ENCODE measurements around the gene ABHD18. TPM values are rescaled to one million over a fixed set of nuclear protein-coding genes. Genes with fewer than 3 reads are reported as not detected.
"Not testable (repeated sequence)": the region's sequence is repeated elsewhere in the genome, so short reads cannot be mapped to it uniquely, and the experiment has no call there.

ABHD18 gene
- total RNA-seq, 4 donors from 2014 or later: 13.7 to 22.3 (median 16.0) TPM

- in situ Hi-C loops (cut with MboI; ENCODE audit: low pct_ligation_motif_present in 1 of 4, low pct_unique_long_range_greater_than_20kb in 1 of 4, low sequenced_read_pairs in 3 of 4) (no loop called here), intact Hi-C loops (cut with DNase I; ENCODE audit: low total_unique reads) (no loop called here)
- Histone ChIP-seq H3K4me1 (no peaks in the 10 kb centered on the region), H3K4me3 (no peak overlapping the region), H3K27ac (no peak overlapping the region), H3K36me3 (peaks cover 0 to 43% (median 12%) of the 10 kb centered on the region in 4 donors), H3K27me3 (no peaks in the 10 kb centered on the region), H3K9me3 (no peaks in the 10 kb centered on the region)
- no peak for TF ChIP-seq POLR2AphosphoS5 (IDR thresholded peaks at IDR 0.05)
- no peak for TF ChIP-seq CTCF (IDR thresholded peaks at IDR 0.05)
- TF ChIP-seq EP300 (IDR thresholded peaks at IDR 0.05; ENCODE audit: low read depth): no peak
- TF ChIP-seq POLR2A (IDR thresholded peaks at IDR 0.05): no peak
- 95 to 100% methylated on average over 1 to 3 of the region's 3 CpGs for WGBS, 2 donors (ENCODE audit: low coverage in 1 of 2)
- no peak for DNase-seq
Observed at GRCh38 chr4:127920521-127920920, 44.7 kb upstream of the ABHD18 start.

DNA sequence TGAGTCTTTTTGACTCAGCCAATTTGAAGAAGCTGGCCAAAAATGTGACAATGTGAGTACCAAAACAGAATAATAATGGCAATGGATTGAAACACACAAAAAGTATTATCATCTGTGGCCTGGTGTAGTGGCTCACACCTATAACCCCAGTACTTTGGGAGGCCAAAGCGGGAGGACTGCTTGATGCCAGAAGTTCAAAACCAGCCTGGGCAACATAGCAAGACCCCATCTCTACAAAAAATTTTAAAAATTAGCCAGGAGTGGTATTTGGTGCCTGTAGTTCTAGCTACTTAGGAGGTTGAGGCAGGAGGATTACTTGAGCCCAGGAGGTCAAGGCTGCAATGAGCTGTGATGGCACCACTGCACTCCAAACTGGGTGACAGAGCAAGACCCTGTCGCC lies 43.0 kb upstream of the ABHD18 start:
- no peaks in the 10 kb centered on the region for H3K27me3 ChIP-seq
- intact Hi-C loops (cut with DNase I; ENCODE audit: low total_unique reads) (no loop called here), in situ Hi-C loops (cut with MboI; ENCODE audit: low pct_ligation_motif_present in 1 of 4, low pct_unique_long_range_greater_than_20kb in 1 of 4, low sequenced_read_pairs in 3 of 4) (no loop called here)
- H3K36me3 ChIP-seq: peaks cover 0 to 37% (median 12%) of the 10 kb centered on the region in 4 donors
- H3K4me1 ChIP-seq: no peaks in the 10 kb centered on the region
- no peak for TF ChIP-seq POLR2A (IDR thresholded peaks at IDR 0.05)
- TF ChIP-seq EP300 (IDR thresholded peaks at IDR 0.05; ENCODE audit: low read depth): no peak
- no peak for TF ChIP-seq POLR2AphosphoS5 (IDR thresholded peaks at IDR 0.05)
- TF ChIP-seq CTCF (IDR thresholded peaks at IDR 0.05): no peak
- no peak overlapping the region for H3K27ac ChIP-seq
- H3K9me3 ChIP-seq: no peaks in the 10 kb centered on the region
- H3K4me3 ChIP-seq: no peak overlapping the region
- DNase-seq: no peak
- 100% methylated on average over 1 to 2 of the region's 2 CpGs for WGBS, 2 donors (ENCODE audit: low coverage in 1 of 2)

DNA sequence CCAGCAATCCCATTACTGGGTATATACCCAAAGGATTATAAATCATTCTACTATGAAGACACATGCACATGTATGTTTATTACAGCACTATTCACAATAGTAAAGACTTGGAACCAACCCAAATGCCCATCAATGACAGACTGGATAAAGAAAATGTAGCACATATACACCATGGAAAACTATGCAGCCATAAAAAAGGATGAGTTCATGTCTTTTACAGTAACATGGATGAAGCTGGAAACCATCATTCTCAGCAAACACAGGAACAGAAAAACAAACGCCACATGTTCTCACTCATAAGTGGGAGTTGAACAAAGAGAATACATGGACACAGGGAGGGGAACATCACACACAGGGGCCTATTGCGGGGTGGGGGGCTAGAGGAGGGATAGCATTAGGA lies 39.5 kb upstream of the ABHD18 start:
- H3K27me3 ChIP-seq; H3K27ac ChIP-seq; DNase-seq; H3K4me3 ChIP-seq; intact Hi-C loops (cut with DNase I; ENCODE audit: low total_unique reads); H3K9me3 ChIP-seq; H3K4me1 ChIP-seq; in situ Hi-C loops (cut with MboI; ENCODE audit: low pct_ligation_motif_present in 1 of 4, low pct_unique_long_range_greater_than_20kb in 1 of 4, low sequenced_read_pairs in 3 of 4): not testable (repeated sequence)
- H3K36me3 ChIP-seq: peaks cover 0 to 26% (median 10%) of the 10 kb centered on the region in 4 donors
- WGBS, 2 donors (ENCODE audit: low coverage in 1 of 2): 95 to 97% methylated on average over 2 of the region's 2 CpGs

DNA sequence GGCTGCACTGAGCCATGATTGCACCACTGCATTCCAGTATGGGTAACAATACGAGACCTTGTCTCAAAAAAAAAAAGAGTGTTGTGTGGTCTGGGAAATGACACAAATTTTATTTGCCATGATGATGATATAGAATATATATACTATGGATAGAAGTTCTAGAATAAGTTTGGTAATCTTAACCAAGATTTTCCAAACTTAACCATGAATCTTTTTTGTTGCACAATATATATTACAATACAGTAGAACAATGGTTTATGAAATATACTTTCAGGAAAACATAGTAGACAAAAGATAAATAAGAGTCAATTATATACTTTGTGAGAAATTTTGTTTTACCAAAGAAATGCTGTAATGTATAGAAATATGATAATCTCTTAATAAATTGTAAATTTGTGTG lies 35.0 kb upstream of the ABHD18 start:
- H3K36me3 ChIP-seq: peaks cover 0 to 14% (median 3%) of the 10 kb centered on the region in 4 donors
- no peaks in the 10 kb centered on the region for H3K27me3 ChIP-seq
- no peak for DNase-seq
- H3K27ac ChIP-seq: no peak overlapping the region
- intact Hi-C loops (cut with DNase I; ENCODE audit: low total_unique reads) (no loop called here), in situ Hi-C loops (cut with MboI; ENCODE audit: low pct_ligation_motif_present in 1 of 4, low pct_unique_long_range_greater_than_20kb in 1 of 4, low sequenced_read_pairs in 3 of 4) (no loop called here)
- no peaks in the 10 kb centered on the region for H3K9me3 ChIP-seq
- no peak overlapping the region for H3K4me3 ChIP-seq
- 100% methylated on average over 1 of the region's 1 CpG for WGBS, 2 donors (ENCODE audit: low coverage in 1 of 2)
- H3K4me1 ChIP-seq: no peaks in the 10 kb centered on the region
- TF ChIP-seq EP300 (IDR thresholded peaks at IDR 0.05; ENCODE audit: low read depth): no peak
- no peak for TF ChIP-seq POLR2A (IDR thresholded peaks at IDR 0.05)
- no peak for TF ChIP-seq CTCF (IDR thresholded peaks at IDR 0.05)
- TF ChIP-seq POLR2AphosphoS5 (IDR thresholded peaks at IDR 0.05): no peak

DNA sequence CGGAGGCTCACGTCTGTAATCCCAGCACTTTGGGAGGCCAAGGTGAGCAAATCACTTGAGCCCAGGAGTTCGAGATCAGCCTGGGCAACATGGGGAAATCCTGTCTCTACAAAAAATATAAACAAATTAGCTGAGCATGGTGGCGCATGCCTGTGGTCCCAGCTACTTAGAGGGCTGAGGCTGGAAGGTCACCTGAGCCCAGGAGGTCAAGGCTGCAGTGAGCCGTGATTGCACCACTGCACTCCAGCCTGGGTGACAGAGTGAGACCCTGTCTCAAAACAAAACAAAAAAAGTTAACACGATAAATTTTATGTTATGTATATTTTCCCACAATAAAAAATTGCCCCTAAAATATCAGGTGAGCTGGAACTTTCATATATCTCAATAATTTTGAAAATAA lies 33.4 kb upstream of the ABHD18 start:
- H3K9me3 ChIP-seq; H3K4me3 ChIP-seq; H3K4me1 ChIP-seq; intact Hi-C loops (cut with DNase I; ENCODE audit: low total_unique reads); H3K27ac ChIP-seq; H3K27me3 ChIP-seq; in situ Hi-C loops (cut with MboI; ENCODE audit: low pct_ligation_motif_present in 1 of 4, low pct_unique_long_range_greater_than_20kb in 1 of 4, low sequenced_read_pairs in 3 of 4); DNase-seq: not testable (repeated sequence)
- peaks cover 0 to 14% (median 3%) of the 10 kb centered on the region in 4 donors for H3K36me3 ChIP-seq
- WGBS, 2 donors (ENCODE audit: low coverage in 1 of 2): 83 to 94% methylated on average over 1 to 6 of the region's 6 CpGs
